Activated B cell treated with CpG ODN at 0.5 μM for 24 hours (primary cell): ENCODE measurements around the gene NUP98. TPM values are rescaled to one million over a fixed set of nuclear protein-coding genes. Genes with fewer than 3 reads are reported as not detected.

Experiments used
- ATAC-seq: fragments of 200-7000 bp; cut with Tn5 transposase; one replicate; pipeline ENCODE4 v1.10.0; 2021; ENCODE audit warnings: low read depth, mild to moderate bottlenecking, moderate library complexity
- CTCF ChIA-PET: fragments of 350-600 bp; sonication (Branson Sonifier 250); formaldehyde crosslinking; loops from one replicate; lab custom pipeline; 2021; ENCODE audit warnings: antibody characterized with exemption; lab: Charles Lee
- POLR2A ChIA-PET: fragments of 350-600 bp; sonication (Branson Sonifier 250); formaldehyde crosslinking; loops from one replicate; lab custom pipeline; 2021; ENCODE audit warnings: antibody characterized with exemption; lab: Charles Lee
- DNase-seq: peaks from one replicate; pipeline ENCODE4 v3.0.0; 2022
- H3K27ac Mint-ChIP-seq: one replicate; pipeline ENCODE4 v1.8.0; 2020; ENCODE audit warnings: mixed read lengths
- H3K27me3 Mint-ChIP-seq: one replicate; pipeline ENCODE4 v1.8.0; 2021; ENCODE audit warnings: mixed read lengths
- H3K36me3 Mint-ChIP-seq: one replicate; pipeline ENCODE4 v1.8.0; 2021; ENCODE audit warnings: low read depth, mixed read lengths
- H3K4me1 Mint-ChIP-seq: one replicate; pipeline ENCODE4 v1.8.0; 2021; ENCODE audit warnings: mixed read lengths
- H3K4me3 Mint-ChIP-seq: one replicate; pipeline ENCODE4 v1.8.0; 2020; ENCODE audit warnings: mild to moderate bottlenecking, mixed read lengths
- H3K9me3 Mint-ChIP-seq: one replicate; pipeline ENCODE4 v1.8.0; 2020; ENCODE audit warnings: mixed read lengths
- CTCF ChIP-seq: fragments of 200-600 bp; IDR thresholded peaks from one replicate; pipeline ENCODE4 v1.8.0; 2022; ENCODE audit warnings: antibody characterized with exemption, mild to moderate bottlenecking
- intact Hi-C: fragments of 100-400 bp; cut with micrococcal nuclease; formaldehyde crosslinking; loops from one replicate; pipeline ENCODE4 v1.15.1; 2024
- total RNA-seq: library from RNA; stranded (reverse); gene quantifications from 2 replicates; pipeline ENCODE4 v1.2.3, GENCODE V29; 2022

The NUP98 gene
- total RNA-seq, 1 donor from 2014 or later: 117 TPM

GRCh38 chr11:3833449-3833848 is 36.1 kb upstream of the NUP98 start:
- ChIA-PET CTCF (interaction anchor here (0.7 to 13.0 kb wide), 2 partner anchors 19 to 99 kb away, joined by 4 to 156 read pairs; partner anchors contain the start of gene STIM1), POLR2A (interaction anchor here (1.6 kb wide), 1 partner anchor 22 kb away, joined by 10 read pairs; the partner anchor contains the start of gene STIM1)
- intact Hi-C loops: no loop called here
- ATAC-seq: no peak
- H3K36me3 Mint-ChIP-seq: peaks cover 75% of the 10 kb centered on the region
- H3K4me3 Mint-ChIP-seq: no peak overlapping the region
- no peaks in the 10 kb centered on the region for H3K27me3 Mint-ChIP-seq
- no peak for DNase-seq
- peaks cover 79% of the 10 kb centered on the region for H3K4me1 Mint-ChIP-seq
- no peak for TF ChIP-seq CTCF
- no peaks in the 10 kb centered on the region for H3K9me3 Mint-ChIP-seq
- H3K27ac Mint-ChIP-seq: peak overlapping the region; percentile 59

DNA sequence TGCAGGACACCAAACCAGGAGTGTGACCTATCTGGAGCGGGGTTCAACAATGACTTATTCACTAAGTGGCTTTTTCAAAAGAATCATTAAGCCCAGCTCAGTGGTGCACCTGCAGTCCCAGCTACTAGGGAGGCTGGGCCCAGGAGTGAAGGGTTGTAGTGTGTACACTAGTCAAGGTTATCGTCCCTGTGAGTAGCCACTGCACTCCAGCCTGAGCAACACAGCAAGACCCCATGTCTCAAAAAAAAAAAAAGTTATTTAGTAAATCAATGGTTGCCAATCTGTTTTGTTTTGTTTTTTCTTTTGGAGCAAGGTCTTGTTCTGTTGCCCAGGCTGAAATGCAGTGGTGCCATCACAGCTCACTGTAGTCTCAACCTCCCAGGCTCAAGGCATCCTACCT is 35.5 kb upstream of the NUP98 start:
- H3K36me3 Mint-ChIP-seq: peaks cover 75% of the 10 kb centered on the region
- ChIA-PET POLR2A (interaction anchor here (1.6 to 3.1 kb wide), 2 partner anchors 8 to 22 kb away, joined by 10 to 24 read pairs; partner anchors contain the start of genes RHOG and STIM1), CTCF (interaction anchor here (0.7 to 13.0 kb wide), 3 partner anchors 8 to 100 kb away, joined by 4 to 156 read pairs (median 8); partner anchors contain the start of genes RHOG and STIM1)
- H3K9me3 Mint-ChIP-seq: no peaks in the 10 kb centered on the region
- no peak for TF ChIP-seq CTCF
- intact Hi-C loops: no loop called here
- H3K27me3 Mint-ChIP-seq: no peaks in the 10 kb centered on the region
- DNase-seq (no peak), ATAC-seq (no peak)
- no peak overlapping the region for H3K4me3 Mint-ChIP-seq
- peak overlapping the region; percentile 50 for H3K27ac Mint-ChIP-seq
- H3K4me1 Mint-ChIP-seq: peaks cover 75% of the 10 kb centered on the region

DNA sequence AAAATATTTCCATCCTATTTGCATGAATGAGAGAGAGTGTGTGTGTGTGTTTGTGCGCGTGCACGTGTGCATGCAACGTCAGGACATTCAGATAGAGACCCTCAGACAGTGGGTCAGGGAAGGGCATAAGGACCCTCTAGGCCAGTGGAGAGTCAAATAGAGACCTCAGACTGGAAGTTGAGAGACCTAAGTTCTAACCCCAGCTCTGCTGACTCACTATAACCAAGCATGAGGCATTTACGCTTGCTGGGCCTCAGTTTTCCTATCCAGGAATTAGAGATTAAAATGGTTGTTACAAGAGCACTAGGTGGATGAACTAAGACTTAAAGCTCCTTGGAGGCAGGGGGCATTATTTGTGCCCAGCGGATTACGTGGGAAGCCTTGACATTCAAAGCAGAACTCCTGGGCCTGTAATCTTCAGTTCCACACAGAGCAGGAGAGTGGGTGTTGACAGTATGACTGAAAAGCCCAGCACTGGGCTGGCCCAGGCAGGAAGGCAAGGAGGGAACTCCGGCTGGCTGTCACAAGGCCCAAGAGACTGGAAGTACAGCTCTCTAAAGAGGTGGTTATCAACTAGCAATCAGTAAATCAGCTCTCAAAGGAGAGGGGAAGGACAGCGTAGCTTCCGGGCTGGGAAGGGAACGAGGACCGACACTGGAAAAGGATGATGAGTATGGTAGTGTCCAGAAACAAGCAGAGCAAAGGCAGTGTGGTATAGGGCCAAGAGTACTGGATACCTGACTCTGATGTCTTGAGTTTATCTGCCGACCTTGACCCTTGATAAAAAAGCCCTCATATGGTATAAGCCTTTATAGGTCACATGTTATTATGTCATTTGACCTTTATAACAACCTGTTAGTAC is 34.3 kb upstream of the NUP98 start:
- intact Hi-C loops: no loop called here
- no peak for TF ChIP-seq CTCF
- ATAC-seq (peak; percentile 17), DNase-seq (no peak)
- H3K27me3 Mint-ChIP-seq: no peaks in the 10 kb centered on the region
- CTCF ChIA-PET: interaction anchor here (1.1 to 13.0 kb wide), 3 partner anchors 10 to 241 kb away, joined by 5 to 156 read pairs (median 8); partner anchors contain the start of genes RHOG and STIM1
- peak overlapping the region; percentile 46 for H3K27ac Mint-ChIP-seq
- POLR2A ChIA-PET: interaction anchor here (3.1 kb wide), 1 partner anchor 9 kb away, joined by 24 read pairs; the partner anchor contains the start of gene RHOG
- H3K9me3 Mint-ChIP-seq: no peaks in the 10 kb centered on the region
- H3K4me1 Mint-ChIP-seq: peaks cover 64% of the 10 kb centered on the region
- H3K36me3 Mint-ChIP-seq: peaks cover 81% of the 10 kb centered on the region
- peak overlapping the region; percentile 1 for H3K4me3 Mint-ChIP-seq

DNA sequence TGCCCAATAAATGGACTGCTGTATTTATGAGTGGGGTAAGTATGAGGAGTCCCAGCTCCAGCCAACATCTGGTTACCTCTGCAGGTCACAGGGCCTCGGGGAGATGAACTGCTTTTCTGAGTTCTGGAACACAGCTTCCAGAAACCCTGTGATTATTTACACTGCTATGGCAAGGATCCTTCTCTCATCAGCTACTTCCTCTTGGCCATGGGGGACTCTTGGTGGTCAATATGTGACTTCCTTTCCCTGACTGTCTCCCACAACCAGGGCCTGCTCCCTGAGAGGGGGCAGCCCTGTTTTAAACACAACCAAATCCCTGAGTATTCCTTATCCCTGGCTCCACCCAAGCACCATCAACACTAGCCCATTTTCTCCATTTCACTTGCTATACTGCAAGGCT is 33.4 kb upstream of the NUP98 start:
- intact Hi-C loops: no loop called here
- no peaks in the 10 kb centered on the region for H3K9me3 Mint-ChIP-seq
- POLR2A ChIA-PET: interaction anchor here (3.1 kb wide), 1 partner anchor 10 kb away, joined by 24 read pairs; the partner anchor contains the start of gene RHOG
- TF ChIP-seq CTCF: no peak
- H3K36me3 Mint-ChIP-seq: peaks cover 87% of the 10 kb centered on the region
- DNase-seq (no peak), ATAC-seq (no peak)
- H3K4me1 Mint-ChIP-seq: peaks cover 64% of the 10 kb centered on the region
- peak overlapping the region; percentile 46 for H3K27ac Mint-ChIP-seq
- no peaks in the 10 kb centered on the region for H3K27me3 Mint-ChIP-seq
- peak overlapping the region; percentile 1 for H3K4me3 Mint-ChIP-seq
- CTCF ChIA-PET: interaction anchor here (1.1 to 13.0 kb wide), 3 partner anchors 10 to 242 kb away, joined by 5 to 156 read pairs (median 8); partner anchors contain the start of genes RHOG and STIM1

- intact Hi-C loops: no loop called here
- ChIA-PET POLR2A (interaction anchor here (3.1 kb wide), 1 partner anchor 11 kb away, joined by 24 read pairs; the partner anchor contains the start of gene RHOG), CTCF (interaction anchor here (3.0 to 13.0 kb wide), 2 partner anchors 11 to 22 kb away, joined by 8 to 156 read pairs; partner anchors contain the start of genes RHOG and STIM1)
- no peak for DNase-seq
- Mint-ChIP-seq H3K36me3 (peaks cover 85% of the 10 kb centered on the region), H3K9me3 (no peaks in the 10 kb centered on the region), H3K4me3 (no peak overlapping the region), H3K27me3 (no peaks in the 10 kb centered on the region), H3K4me1 (peaks cover 64% of the 10 kb centered on the region), H3K27ac (peak overlapping the region; percentile 30)
- TF ChIP-seq CTCF: no peak
- ATAC-seq: no peak
These were observed 32.7 kb upstream of the NUP98 start for GRCh38 chr11:3830088-3830487.
